Neural progenitor cell (in vitro differentiated cells): ENCODE data around the gene ARHGEF38.

Experiments
- EZH2phosphoT487 ChIP-seq: fragments of 200-600 bp; sonication (generic); IDR thresholded peaks from 2 replicates; pipeline ENCODE4 v1.6.1; 2017; ENCODE audit warnings: antibody characterized with exemption
- TF ChIP-seq, protein P1 (sequence below): fragments of 200-600 bp; sonication (generic); IDR thresholded peaks from 2 replicates; pipeline ENCODE4 v1.5.1; 2017; ENCODE audit warnings: antibody characterized with exemption, mild to moderate bottlenecking

DNA sequence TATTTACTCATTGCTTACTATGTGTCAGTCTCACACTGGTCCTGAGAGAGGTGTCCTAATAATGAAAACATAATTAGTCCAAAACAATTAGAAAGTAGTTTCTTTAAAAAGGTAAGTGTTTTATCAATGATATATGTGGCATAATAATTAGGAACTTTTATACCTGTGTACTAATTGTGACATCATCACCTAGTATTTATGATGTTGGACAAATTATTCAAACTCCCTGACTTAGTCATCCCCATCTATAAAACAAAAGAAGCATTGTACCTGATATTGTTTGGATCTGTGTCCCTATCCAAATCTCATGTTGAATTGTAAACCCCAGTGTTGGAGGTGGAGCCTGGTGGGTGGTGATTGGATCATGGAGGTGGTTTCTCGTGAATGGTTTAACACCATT, 15.8 kb upstream of the ARHGEF38 start:
- TF ChIP-seq, protein P1, sequence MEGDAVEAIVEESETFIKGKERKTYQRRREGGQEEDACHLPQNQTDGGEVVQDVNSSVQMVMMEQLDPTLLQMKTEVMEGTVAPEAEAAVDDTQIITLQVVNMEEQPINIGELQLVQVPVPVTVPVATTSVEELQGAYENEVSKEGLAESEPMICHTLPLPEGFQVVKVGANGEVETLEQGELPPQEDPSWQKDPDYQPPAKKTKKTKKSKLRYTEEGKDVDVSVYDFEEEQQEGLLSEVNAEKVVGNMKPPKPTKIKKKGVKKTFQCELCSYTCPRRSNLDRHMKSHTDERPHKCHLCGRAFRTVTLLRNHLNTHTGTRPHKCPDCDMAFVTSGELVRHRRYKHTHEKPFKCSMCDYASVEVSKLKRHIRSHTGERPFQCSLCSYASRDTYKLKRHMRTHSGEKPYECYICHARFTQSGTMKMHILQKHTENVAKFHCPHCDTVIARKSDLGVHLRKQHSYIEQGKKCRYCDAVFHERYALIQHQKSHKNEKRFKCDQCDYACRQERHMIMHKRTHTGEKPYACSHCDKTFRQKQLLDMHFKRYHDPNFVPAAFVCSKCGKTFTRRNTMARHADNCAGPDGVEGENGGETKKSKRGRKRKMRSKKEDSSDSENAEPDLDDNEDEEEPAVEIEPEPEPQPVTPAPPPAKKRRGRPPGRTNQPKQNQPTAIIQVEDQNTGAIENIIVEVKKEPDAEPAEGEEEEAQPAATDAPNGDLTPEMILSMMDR = no peak
- no peak for TF ChIP-seq EZH2phosphoT487
